H1 (cell line): ENCODE measurements around the gene MMAB. TPM values are rescaled to one million over a fixed set of nuclear protein-coding genes. Genes with fewer than 3 reads are reported as not detected.

Experiments
- CTCF ChIA-PET: fragments of 300-600 bp; sonication (Branson Sonifier 250); formaldehyde crosslinking; loops from one replicate; lab custom pipeline; 2021; ENCODE audit not compliant: partially characterized antibody; lab: Charles Lee
- POLR2A ChIA-PET: fragments of 300-600 bp; sonication (Branson Sonifier 250); formaldehyde crosslinking; loops from one replicate; lab custom pipeline; 2021; ENCODE audit warnings: inconsistent platforms; ENCODE audit not compliant: partially characterized antibody; lab: Charles Lee
- DNase-seq, 2 experiments: peaks; one replicate each; pipeline versions ENCODE4 v3.0.0 to v3.0.0-alpha.2; 2010 to 2022; ENCODE audit warnings: low spot score in 2 of 2, low read depth in 1 of 2, mixed read lengths in 1 of 2
- FAIRE-seq: peaks from 2 replicates; lab custom pipeline; 2011; peaks lifted over from hg19 to GRCh38; lab: Jason Lieb, UNC
- H2AFZ ChIP-seq: 2 replicates; pipeline ENCODE4 v1.8.1; 2012; ENCODE audit warnings: low read length, inconsistent platforms
- H2AK5ac ChIP-seq: 2 replicates; pipeline ENCODE4 v1.6.1; 2013; ENCODE audit warnings: low read depth, low read length
- H2BK120ac ChIP-seq: replicated peaks from 2 replicates; pipeline ENCODE3; 2013; ENCODE audit warnings: low read depth, low read length, inconsistent platforms
- H2BK12ac ChIP-seq: 2 replicates; pipeline ENCODE4 v1.6.1; 2013; ENCODE audit warnings: low read depth, low read length
- H2BK15ac ChIP-seq: 2 replicates; pipeline ENCODE4 v1.6.1; 2013; ENCODE audit warnings: low read length
- H2BK20ac ChIP-seq: 2 replicates; pipeline ENCODE4 v1.6.1; 2013; ENCODE audit warnings: low read length
- H2BK5ac ChIP-seq: 2 replicates; pipeline ENCODE4 v1.6.1; 2013; ENCODE audit warnings: low read depth, low read length
- H3K14ac ChIP-seq: 2 replicates; pipeline ENCODE4 v1.6.1; 2013; ENCODE audit warnings: inconsistent platforms; ENCODE audit not compliant: insufficient read length
- H3K18ac ChIP-seq: 2 replicates; pipeline ENCODE4 v1.6.1; 2013; ENCODE audit warnings: low read length; ENCODE audit errors: extremely low read depth
- H3K23ac ChIP-seq: 2 replicates; pipeline ENCODE4 v1.6.1; 2013; ENCODE audit warnings: inconsistent platforms; ENCODE audit not compliant: insufficient read length
- H3K23me2 ChIP-seq: 2 replicates; pipeline ENCODE4 v1.6.1; 2013; ENCODE audit warnings: low read depth, low read length
- H3K27ac ChIP-seq: 2 replicates; pipeline ENCODE4 v1.6.1; 2011; ENCODE audit warnings: low read depth, low read length, inconsistent platforms
- H3K27me3 ChIP-seq, 4 experiments: replicated peaks in 1 of 4; 1 replicate in 1 of 4; 2 replicates in 3 of 4; pipeline versions ENCODE4 v1.6.1 to v1.8.1; 2011 to 2013; ENCODE audit warnings: low read length in 3 of 4, mild to moderate bottlenecking in 3 of 4, inconsistent platforms in 2 of 4, mixed read lengths in 2 of 4, moderate library complexity in 1 of 4; ENCODE audit not compliant: control insufficient read depth in 3 of 4, insufficient read depth in 3 of 4; ENCODE audit errors: extremely low read depth in 1 of 4
- H3K36me3 ChIP-seq, 4 experiments: 2 replicates each; pipeline versions ENCODE4 v1.6.1 to v1.8.1; 2011 to 2013; ENCODE audit warnings: mild to moderate bottlenecking in 4 of 4, low read length in 3 of 4, moderate library complexity in 2 of 4, control low read depth in 1 of 4, inconsistent platforms in 1 of 4; ENCODE audit not compliant: insufficient read depth in 4 of 4, control insufficient read depth in 2 of 4
- H3K4ac ChIP-seq: replicated peaks from 2 replicates; pipeline ENCODE3; 2013; ENCODE audit warnings: low read length, low read depth, mixed read lengths, inconsistent platforms; ENCODE audit not compliant: insufficient read length
- H3K4me1 ChIP-seq, 4 experiments: replicated peaks in 1 of 4; 1 replicate in 1 of 4; 2 replicates in 3 of 4; pipeline versions ENCODE4 v1.6.1 to v1.8.1; 2011 to 2013; ENCODE audit warnings: low read length in 3 of 4, inconsistent platforms in 2 of 4, mixed read lengths in 1 of 4; ENCODE audit not compliant: insufficient read depth in 4 of 4, control insufficient read depth in 3 of 4
- H3K4me2 ChIP-seq, 2 experiments: 2 replicates each; pipeline versions ENCODE4 v1.6.1 to v1.8.1; 2011 to 2013; ENCODE audit warnings: low read depth in 2 of 2, low read length in 2 of 2, control low read depth in 1 of 2, inconsistent platforms in 1 of 2, mild to moderate bottlenecking in 1 of 2; ENCODE audit not compliant: insufficient read depth in 1 of 2
- H3K4me3 ChIP-seq, 4 experiments: fragments of 200-600, 300-600 bp in 1 of 4; sonication (generic), shearing (Covaris generic), sonication (Bioruptor Twin) in 1 of 4; 2 replicates each; pipeline versions ENCODE4 v1.5.1 to v1.8.1; 2011 to 2016; ENCODE audit warnings: low read length in 4 of 4, low read depth in 3 of 4, control low read depth in 2 of 4, inconsistent platforms in 2 of 4, mild to moderate bottlenecking in 2 of 4, mixed read lengths in 1 of 4, moderate library complexity in 1 of 4; ENCODE audit not compliant: insufficient read depth in 2 of 4; ENCODE audit errors: extremely low read depth in 1 of 4
- H3K56ac ChIP-seq: replicated peaks from 2 replicates; pipeline ENCODE3; 2013; ENCODE audit warnings: low read depth, mild to moderate bottlenecking, mixed read lengths, low read length, inconsistent platforms; ENCODE audit not compliant: insufficient read length
- H3K79me1 ChIP-seq: 2 replicates; pipeline ENCODE4 v1.6.1; 2013; ENCODE audit warnings: low read depth, low read length, control low read depth
- H3K79me2 ChIP-seq, 2 experiments: 2 replicates each; pipeline versions ENCODE4 v1.6.1 to v1.8.1; 2012 to 2013; ENCODE audit warnings: low read length in 2 of 2, mild to moderate bottlenecking in 2 of 2, inconsistent platforms in 1 of 2; ENCODE audit not compliant: insufficient read depth in 2 of 2, control insufficient read depth in 1 of 2
- H3K9ac ChIP-seq, 4 experiments: replicated peaks in 1 of 4; 1 replicate in 1 of 4; 2 replicates in 3 of 4; pipeline versions ENCODE4 v1.6.1 to v1.8.1; 2011 to 2013; ENCODE audit warnings: low read depth in 3 of 4, low read length in 3 of 4, control low read depth in 2 of 4, mild to moderate bottlenecking in 2 of 4, moderate library complexity in 2 of 4, inconsistent platforms in 1 of 4; ENCODE audit errors: extremely low read depth in 1 of 4
- H3K9me3 ChIP-seq, 2 experiments: 2 replicates each; pipeline versions ENCODE4 v1.6.1 to v1.8.1; 2012 to 2013; ENCODE audit warnings: mild to moderate bottlenecking in 2 of 2, moderate library complexity in 2 of 2, control low read depth in 1 of 2, inconsistent platforms in 1 of 2, low read depth in 1 of 2, low read length in 1 of 2, mixed read lengths in 1 of 2; ENCODE audit not compliant: insufficient read depth in 2 of 2
- H4K20me1 ChIP-seq, 2 experiments: replicated peaks in 1 of 2; 2 replicates each; pipeline versions ENCODE3 to v1.8.1; 2011 to 2013; ENCODE audit warnings: inconsistent platforms in 2 of 2, low read length in 2 of 2, mild to moderate bottlenecking in 1 of 2; ENCODE audit not compliant: insufficient read depth in 2 of 2, control insufficient read depth in 1 of 2
- H4K5ac ChIP-seq: 2 replicates; pipeline ENCODE4 v1.6.1; 2013; ENCODE audit warnings: low read length, low read depth, mixed read lengths, inconsistent platforms; ENCODE audit not compliant: insufficient read length
- H4K8ac ChIP-seq: 2 replicates; pipeline ENCODE4 v1.8.0; 2013; ENCODE audit warnings: mild to moderate bottlenecking, moderate library complexity, low read length, inconsistent platforms; ENCODE audit not compliant: insufficient read depth; ENCODE audit errors: extremely low read depth
- H4K91ac ChIP-seq: replicated peaks from 2 replicates; pipeline ENCODE3; 2013; ENCODE audit warnings: low read length, mixed read lengths, inconsistent platforms; ENCODE audit not compliant: insufficient read length
- CBX5 ChIP-seq: fragments of 300-800, 300-1000 bp; sonication (generic); IDR thresholded peaks from 2 replicates; pipeline ENCODE4 v1.7.1; 2016; ENCODE audit warnings: antibody characterized with exemption, low read length, low read depth
- CBX8 ChIP-seq: fragments of 300-800, 300-1000 bp; sonication (generic); IDR thresholded peaks from 2 replicates; pipeline ENCODE4 v1.7.1; 2016; ENCODE audit warnings: low read depth, low read length, borderline replicate concordance
- SP2 ChIP-seq: IDR thresholded peaks from 2 replicates; pipeline ENCODE4 v1.6.1; 2012; ENCODE audit warnings: mild to moderate bottlenecking, low read length, inconsistent platforms
- SUZ12 ChIP-seq: fragments of 200-600 bp; sonication (generic); IDR thresholded peaks from 2 replicates; pipeline ENCODE4 v1.6.1; 2012; ENCODE audit warnings: mild to moderate bottlenecking, inconsistent platforms, low read length, moderate library complexity, mixed read lengths
- WGBS, 2 experiments: shearing (Covaris generic) in 1 of 2; methylation state at CpG; one replicate each; pipeline versions ENCODE4 v1.1.6 to v1.1.7; 2013 to 2015; ENCODE audit warnings: low lambda C conversion rate in 2 of 2, mixed read lengths in 2 of 2, inconsistent platforms in 1 of 2, low coverage in 1 of 2, missing lambda C conversion rate in 1 of 2; ENCODE audit not compliant: insufficient replicate concordance in 2 of 2, insufficient coverage in 1 of 2, insufficient read length in 1 of 2; ENCODE audit errors: extremely low coverage in 1 of 2, missing lambda C conversion rate in 1 of 2; 5-methylcytosine and 5-hydroxymethylcytosine counted together
- polyA plus RNA-seq, 7 experiments: library from polyadenylated mRNA; depleted of rRNA in 3 of 7; stranded (reverse) in 5 of 7; unstranded in 2 of 7; fragments of >200 nt in 5 of 7; fragments of 200-250 nt in 2 of 7; gene quantifications; 1 replicate in 5 of 7; 2 replicates in 1 of 7; 4 replicates in 1 of 7; pipeline versions ENCODE4 v1.2.1 to v1.2.3, GENCODE V29; 2011 to 2013; ENCODE audit warnings: missing spikeins in 2 of 7, mixed read lengths in 2 of 7
- total RNA-seq: library from RNA; stranded (reverse); fragmentation: NEBNext Ultra II Directional; extraction: Animal tissue kit (Norgen Biotek cat#: 25700); gene quantifications from 2 replicates; pipeline ENCODE4 v1.2.1, GENCODE V29; 2021

The MMAB gene
- total and polyA plus RNA-seq, 2 of the 8 experiments (the other 6 are each of a cell fraction or from before 2014, with no cell fraction given) = 12.9 to 18.5 TPM

- Histone ChIP-seq H3K9me3 (no peaks in the 10 kb centered on the region), H2BK12ac (no peak overlapping the region), H3K79me1 (no peaks in the 10 kb centered on the region), H2BK5ac (no peak overlapping the region), H2AFZ (no peak overlapping the region), H3K23ac (no peak overlapping the region), H3K27ac (no peak overlapping the region), H3K9ac (no peak overlapping the region), H3K4me1 (no peaks in the 10 kb centered on the region), H3K27me3 (no peaks in the 10 kb centered on the region), H2BK15ac (no peak overlapping the region), H3K4me3 (no peak overlapping the region), H3K4me2 (no peak overlapping the region), H2AK5ac (no peak overlapping the region), H3K79me2 (no peaks in the 10 kb centered on the region), H2BK20ac (no peak overlapping the region), H3K23me2 (no peaks in the 10 kb centered on the region), H3K14ac (no peak overlapping the region), H3K36me3 (peaks cover 0 to 17% (median 0%) of the 10 kb centered on the region in 4 experiments; a peak in 4 of 8 replicates), H3K56ac (no peak overlapping the region), H4K8ac (no peak overlapping the region; the same call in 1 of the 2 replicates), H3K18ac (no peak overlapping the region), H3K4ac (no peak overlapping the region), H2BK120ac (no peak overlapping the region), H4K20me1 (no peaks in the 10 kb centered on the region), H4K91ac (no peak overlapping the region), H4K5ac (no peak overlapping the region)
- CTCF ChIA-PET = interaction anchor here (1.0 to 1.7 kb wide), 3 partner anchors 20 to 111 kb away, joined by 3 to 4 read pairs (median 3); no protein-coding TSS in a partner anchor
- 93% methylated on average over 15 of the region's 30 CpGs; no CpG with 5 or more reads in 1 of the 2 experiments for WGBS, 2 experiments
- no peak for FAIRE-seq
- DNase-seq = no peak
- POLR2A ChIA-PET = interaction anchor here (1.2 to 2.7 kb wide), 2 partner anchors 10 to 12 kb away, joined by 6 to 11 read pairs; partner anchors contain the start of genes MMAB and MVK
- no peak for TF ChIP-seq SUZ12
- TF ChIP-seq CBX5 = no peak
- TF ChIP-seq SP2 = no peak
- TF ChIP-seq CBX8 = no peak
Observed at GRCh38 chr12:109560867-109561710, 12.2 kb downstream of the MMAB start.
